Tibial nerve (tissue), 4 donors: ENCODE data around the gene SHISA6.

ENCODE experiments used
- EP300 ChIP-seq, 2 donors: sonication (generic); formaldehyde crosslinking; IDR thresholded peaks; one replicate each; pipeline ENCODE4 v1.6.1; 2017; ENCODE audit warnings: antibody characterized with exemption in 2 of 2, mild to moderate bottlenecking in 1 of 2
- TF ChIP-seq, protein P1 (sequence below), 5 experiments: fragments of 200-600 bp in 3 of 5; fragments of 450-650 bp in 2 of 5; sonication (generic) in 3 of 5; IDR thresholded peaks; one replicate each; pipeline ENCODE4 v1.5.1; 2016 to 2019; ENCODE audit warnings: antibody characterized with exemption in 5 of 5, mild to moderate bottlenecking in 3 of 5, moderate library complexity in 2 of 5

DNA sequence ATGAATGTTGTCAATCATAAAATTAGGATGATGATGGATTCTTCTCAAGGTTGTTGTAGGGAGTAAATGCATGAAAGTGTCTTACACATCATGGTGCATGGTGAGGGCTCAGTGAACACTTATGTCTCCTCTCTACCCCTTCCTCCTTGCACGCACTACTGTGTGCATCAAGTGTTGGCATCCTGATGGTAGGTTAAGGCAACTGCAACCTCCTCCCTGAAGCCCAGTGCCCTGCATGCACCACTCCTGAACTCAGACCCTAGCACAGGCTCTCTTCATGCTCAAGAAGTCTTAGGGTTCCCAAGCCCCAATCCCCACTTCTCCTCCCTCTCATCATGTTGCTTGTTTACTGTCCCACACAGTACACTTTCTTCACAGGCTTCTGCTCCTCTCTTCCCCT lies 251.5 kb downstream of the SHISA6 start:
- TF ChIP-seq, protein P1, sequence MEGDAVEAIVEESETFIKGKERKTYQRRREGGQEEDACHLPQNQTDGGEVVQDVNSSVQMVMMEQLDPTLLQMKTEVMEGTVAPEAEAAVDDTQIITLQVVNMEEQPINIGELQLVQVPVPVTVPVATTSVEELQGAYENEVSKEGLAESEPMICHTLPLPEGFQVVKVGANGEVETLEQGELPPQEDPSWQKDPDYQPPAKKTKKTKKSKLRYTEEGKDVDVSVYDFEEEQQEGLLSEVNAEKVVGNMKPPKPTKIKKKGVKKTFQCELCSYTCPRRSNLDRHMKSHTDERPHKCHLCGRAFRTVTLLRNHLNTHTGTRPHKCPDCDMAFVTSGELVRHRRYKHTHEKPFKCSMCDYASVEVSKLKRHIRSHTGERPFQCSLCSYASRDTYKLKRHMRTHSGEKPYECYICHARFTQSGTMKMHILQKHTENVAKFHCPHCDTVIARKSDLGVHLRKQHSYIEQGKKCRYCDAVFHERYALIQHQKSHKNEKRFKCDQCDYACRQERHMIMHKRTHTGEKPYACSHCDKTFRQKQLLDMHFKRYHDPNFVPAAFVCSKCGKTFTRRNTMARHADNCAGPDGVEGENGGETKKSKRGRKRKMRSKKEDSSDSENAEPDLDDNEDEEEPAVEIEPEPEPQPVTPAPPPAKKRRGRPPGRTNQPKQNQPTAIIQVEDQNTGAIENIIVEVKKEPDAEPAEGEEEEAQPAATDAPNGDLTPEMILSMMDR (IDR thresholded peaks at IDR 0.05) = no peak
- no peak for TF ChIP-seq EP300 (IDR thresholded peaks at IDR 0.05)
